ENCODE measurements around the gene PWWP2A.

Gene PWWP2A

GRCh38 chr5:160064995-160065614 is 54.1 kb downstream of the PWWP2A start:
- H4K20me1 ChIP-seq (ENCODE audit: insufficient read depth, low read length) = no peaks in the 10 kb centered on the region
- H3K9ac ChIP-seq (ENCODE audit: low read depth, low read length) = no peak overlapping the region
- H3K79me2 ChIP-seq (ENCODE audit: insufficient read depth, low read length) = no peaks in the 10 kb centered on the region
- no peak for TF ChIP-seq EZH2 (IDR thresholded peaks at IDR 0.05; ENCODE audit: borderline replicate concordance, low read depth, low read length, severe bottlenecking)
- TF ChIP-seq CTCF (IDR thresholded peaks at IDR 0.05; ENCODE audit: borderline replicate concordance, extremely low read depth, low read length, poor library complexity, severe bottlenecking) = no peak
- no peak overlapping the region for H3K27ac ChIP-seq (ENCODE audit: low read length)
- DNase-seq = no peak
- no peak overlapping the region for H3K4me2 ChIP-seq (ENCODE audit: insufficient read depth, low read length)
- no peaks in the 10 kb centered on the region for H3K9me3 ChIP-seq (ENCODE audit: insufficient read depth, low read length, severe bottlenecking)
- ATAC-seq (ENCODE audit: insufficient read depth, low read depth) = no peak
- H2AFZ ChIP-seq (ENCODE audit: low read depth, low read length) = no peak overlapping the region
- no peaks in the 10 kb centered on the region for H3K4me1 ChIP-seq (ENCODE audit: insufficient read depth, low read length)
- H3K36me3 ChIP-seq (ENCODE audit: insufficient read depth, low read length) = peaks cover 63% of the 10 kb centered on the region
- no peak overlapping the region for H3K4me3 ChIP-seq (ENCODE audit: low read depth in 1 of 2, low read length in 2 of 2)
- no peaks in the 10 kb centered on the region for H3K27me3 ChIP-seq (ENCODE audit: insufficient read depth, low read length, poor library complexity)

- Histone ChIP-seq H3K36me3 (ENCODE audit: insufficient read depth, low read length) (peaks cover 69% of the 10 kb centered on the region), H3K79me2 (ENCODE audit: insufficient read depth, low read length) (no peaks in the 10 kb centered on the region), H3K9me3 (ENCODE audit: insufficient read depth, low read length, severe bottlenecking) (no peaks in the 10 kb centered on the region), H4K20me1 (ENCODE audit: insufficient read depth, low read length) (no peaks in the 10 kb centered on the region), H3K4me2 (ENCODE audit: insufficient read depth, low read length) (no peak overlapping the region), H3K4me1 (ENCODE audit: insufficient read depth, low read length) (no peaks in the 10 kb centered on the region), H3K27ac (ENCODE audit: low read length) (no peak overlapping the region), H3K27me3 (ENCODE audit: insufficient read depth, low read length, poor library complexity) (no peaks in the 10 kb centered on the region), H3K4me3 (ENCODE audit: low read depth in 1 of 2, low read length in 2 of 2) (no peak overlapping the region), H2AFZ (ENCODE audit: low read depth, low read length) (no peak overlapping the region), H3K9ac (ENCODE audit: low read depth, low read length) (no peak overlapping the region)
- ATAC-seq (ENCODE audit: insufficient read depth, low read depth) (no peak), DNase-seq (no peak)
- TF ChIP-seq CTCF (IDR thresholded peaks at IDR 0.05; ENCODE audit: borderline replicate concordance, extremely low read depth, low read length, poor library complexity, severe bottlenecking) (no peak), EZH2 (IDR thresholded peaks at IDR 0.05; ENCODE audit: borderline replicate concordance, low read depth, low read length, severe bottlenecking) (no peak)
Observed at GRCh38 chr5:160064417-160064810, 54.8 kb downstream of the PWWP2A start.

- Histone ChIP-seq H3K4me2 (ENCODE audit: insufficient read depth, low read length) (no peak overlapping the region), H3K27ac (ENCODE audit: low read length) (no peak overlapping the region), H3K4me3 (ENCODE audit: low read depth in 1 of 2, low read length in 2 of 2) (no peak overlapping the region), H4K20me1 (ENCODE audit: insufficient read depth, low read length) (no peaks in the 10 kb centered on the region), H3K36me3 (ENCODE audit: insufficient read depth, low read length) (peaks cover 80% of the 10 kb centered on the region), H3K4me1 (ENCODE audit: insufficient read depth, low read length) (no peaks in the 10 kb centered on the region), H3K27me3 (ENCODE audit: insufficient read depth, low read length, poor library complexity) (no peaks in the 10 kb centered on the region), H2AFZ (ENCODE audit: low read depth, low read length) (no peak overlapping the region), H3K79me2 (ENCODE audit: insufficient read depth, low read length) (no peaks in the 10 kb centered on the region), H3K9me3 (ENCODE audit: insufficient read depth, low read length, severe bottlenecking) (no peaks in the 10 kb centered on the region), H3K9ac (ENCODE audit: low read depth, low read length) (no peak overlapping the region)
- DNase-seq = no peak
- no peak for ATAC-seq (ENCODE audit: insufficient read depth, low read depth)
- no peak for TF ChIP-seq CTCF (IDR thresholded peaks at IDR 0.05; ENCODE audit: borderline replicate concordance, extremely low read depth, low read length, poor library complexity, severe bottlenecking)
Observed at GRCh38 chr5:160061770-160062169, 57.5 kb downstream of the PWWP2A start.

- ATAC-seq (ENCODE audit: insufficient read depth, low read depth) (no peak), DNase-seq (no peak)
- H2AFZ ChIP-seq (ENCODE audit: low read depth, low read length) = no peak overlapping the region
- no peak overlapping the region for H3K27ac ChIP-seq (ENCODE audit: low read length)
- no peak overlapping the region for H3K4me3 ChIP-seq (ENCODE audit: low read depth in 1 of 2, low read length in 2 of 2)
- H3K9ac ChIP-seq (ENCODE audit: low read depth, low read length) = no peak overlapping the region
- no peaks in the 10 kb centered on the region for H4K20me1 ChIP-seq (ENCODE audit: insufficient read depth, low read length)
- peaks cover 85% of the 10 kb centered on the region for H3K36me3 ChIP-seq (ENCODE audit: insufficient read depth, low read length)
- H3K4me2 ChIP-seq (ENCODE audit: insufficient read depth, low read length) = no peak overlapping the region
- no peaks in the 10 kb centered on the region for H3K79me2 ChIP-seq (ENCODE audit: insufficient read depth, low read length)
- H3K9me3 ChIP-seq (ENCODE audit: insufficient read depth, low read length, severe bottlenecking) = no peaks in the 10 kb centered on the region
- no peaks in the 10 kb centered on the region for H3K4me1 ChIP-seq (ENCODE audit: insufficient read depth, low read length)
- no peak for TF ChIP-seq CTCF (IDR thresholded peaks at IDR 0.05; ENCODE audit: borderline replicate concordance, extremely low read depth, low read length, poor library complexity, severe bottlenecking)
- TF ChIP-seq EZH2 (IDR thresholded peaks at IDR 0.05; ENCODE audit: borderline replicate concordance, low read depth, low read length, severe bottlenecking) = no peak
- no peaks in the 10 kb centered on the region for H3K27me3 ChIP-seq (ENCODE audit: insufficient read depth, low read length, poor library complexity)
Observed at GRCh38 chr5:160060001-160060400, 59.2 kb downstream of the PWWP2A start.
